ENCODE results near the gene COX8A.

COX8A gene

DNA sequence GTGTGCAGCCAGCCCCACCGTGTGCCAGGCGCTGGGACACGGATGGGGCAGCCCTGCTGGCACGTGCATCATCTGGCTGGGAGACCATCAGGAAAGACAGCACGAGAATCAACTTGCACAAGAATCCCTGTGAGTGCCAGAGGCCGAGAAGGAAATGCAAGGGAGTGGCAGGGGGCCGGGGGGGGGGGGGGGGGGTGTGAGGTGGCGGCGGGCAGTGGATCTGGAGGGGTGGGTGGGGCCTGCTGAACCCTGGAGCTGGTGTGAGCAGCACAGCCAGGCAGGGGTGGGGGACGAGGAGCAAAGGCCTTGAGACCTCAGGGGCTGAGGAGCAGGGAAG is 47.3 kb downstream of the COX8A start:
- DNase-seq (ENCODE audit: low spot score) = no peak

DNA sequence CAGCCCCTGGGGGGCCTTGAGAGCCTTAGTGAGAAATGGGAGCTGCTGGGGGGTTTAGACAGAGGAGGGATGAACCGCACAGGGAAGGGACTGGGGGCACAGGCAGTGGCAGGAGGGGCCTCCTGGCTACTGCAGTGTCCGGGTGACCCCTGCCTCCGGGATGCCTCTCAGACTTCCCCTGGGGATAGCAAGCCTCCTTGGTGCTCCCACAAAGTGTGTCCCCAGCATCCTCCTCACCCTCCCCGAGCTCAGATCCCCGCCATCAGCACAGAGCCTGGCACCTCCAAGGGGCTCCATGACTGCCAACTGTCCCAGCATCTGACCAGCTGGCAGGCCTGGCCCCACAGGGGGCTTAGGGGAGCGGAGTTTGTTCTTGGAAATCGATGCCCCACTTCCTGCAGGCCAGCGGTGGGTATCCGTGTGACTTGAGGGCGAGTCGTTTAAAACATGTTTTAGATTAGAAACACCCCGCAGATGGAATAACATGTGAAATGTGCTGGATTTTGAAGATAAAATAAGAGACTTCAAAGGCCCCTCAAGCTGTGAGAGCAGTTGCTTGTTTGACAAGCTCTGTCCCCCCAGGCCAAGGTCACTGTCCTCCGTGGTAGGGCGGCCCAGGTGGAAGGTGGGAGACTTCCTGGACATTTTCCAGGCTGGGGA is 47.8 kb downstream of the COX8A start:
- no peak for DNase-seq (ENCODE audit: low spot score)

DNA sequence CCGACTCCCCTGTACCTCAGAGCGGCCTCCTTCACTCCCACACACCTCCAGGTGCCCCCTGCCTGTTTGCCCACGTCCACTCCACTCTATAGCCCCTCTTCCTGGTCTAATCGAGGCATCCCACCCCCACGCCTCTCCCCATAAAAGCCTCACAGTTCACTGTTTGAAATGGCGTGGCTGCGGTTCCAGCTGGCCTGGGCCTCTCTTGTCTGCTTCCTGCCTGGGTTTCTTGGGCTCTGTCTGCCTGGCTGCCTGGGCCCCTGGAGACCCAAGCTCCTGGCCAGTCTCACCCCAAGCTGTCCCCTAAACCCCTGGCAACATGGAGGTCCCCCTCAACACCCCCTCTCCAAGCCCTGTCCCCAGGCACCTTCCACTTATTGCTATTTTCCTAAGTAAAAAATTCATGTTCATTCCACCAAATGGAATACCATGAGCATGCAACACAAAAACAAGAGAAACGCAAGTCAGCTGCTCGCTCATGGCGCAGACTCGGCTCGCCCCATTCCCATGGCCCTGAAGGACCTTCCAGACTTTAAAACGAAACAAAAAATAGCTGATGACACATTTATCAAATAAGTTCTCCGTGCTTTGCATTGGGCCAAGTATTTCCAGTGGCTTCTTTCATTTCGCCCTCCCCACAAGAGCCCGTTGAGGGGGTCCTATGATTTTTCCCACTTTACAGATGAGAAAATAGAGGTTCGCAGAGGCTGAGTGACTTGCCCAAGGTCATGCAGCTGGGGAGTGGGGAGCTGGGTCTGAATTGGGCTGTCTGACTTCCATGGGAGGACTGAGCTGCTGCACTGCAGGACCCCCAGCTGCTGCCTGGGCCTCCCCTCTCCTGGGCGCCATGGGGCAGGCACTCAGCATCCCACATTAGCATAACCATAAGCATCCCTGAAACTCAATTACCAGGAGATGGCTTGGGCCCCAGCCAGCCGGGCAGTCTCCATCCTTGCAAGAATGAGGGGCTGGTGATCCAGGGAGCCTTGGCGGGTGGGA is 49.6 kb downstream of the COX8A start:
- DNase-seq (ENCODE audit: low spot score) = no peak

DNA sequence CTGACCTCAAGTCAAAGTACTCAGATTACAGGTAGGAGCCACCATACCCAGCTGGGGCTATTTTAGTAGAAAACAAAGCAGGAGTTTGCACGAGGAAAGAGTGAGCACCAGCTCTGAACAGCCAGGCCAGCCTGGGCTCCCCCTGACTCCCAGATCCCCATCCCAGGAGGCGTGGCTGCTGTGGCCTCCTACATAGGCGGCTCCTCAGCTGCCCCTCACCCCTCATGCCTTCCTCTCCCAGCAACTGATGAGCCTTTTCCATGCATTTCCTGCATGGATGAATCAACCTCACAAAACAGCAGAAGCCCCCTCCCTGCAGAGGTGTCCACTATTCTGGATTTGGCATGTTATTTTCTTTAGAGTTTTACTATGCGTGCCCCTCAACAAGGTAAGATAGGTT is 50.8 kb downstream of the COX8A start:
- no peak for DNase-seq (ENCODE audit: low spot score)
